SK-N-MC (cell line): ENCODE data around the gene PMP22.

Experiments
- EZH2 ChIP-seq: fragments of 200-600 bp; sonication (generic); IDR thresholded peaks from one replicate; pipeline ENCODE4 v1.6.1; 2017; ENCODE audit warnings: antibody characterized with exemption
- FOXP2 ChIP-seq: optimal IDR thresholded peaks from 2 replicates; pipeline ENCODE3; 2011; ENCODE audit warnings: mild to moderate bottlenecking, moderate library complexity; ENCODE audit not compliant: insufficient read depth; ENCODE audit errors: extremely low read length, control extremely low read depth
- POLR2AphosphoS5 ChIP-seq: IDR thresholded peaks from 2 replicates; pipeline ENCODE4 v1.6.1; 2012; ENCODE audit warnings: mild to moderate bottlenecking, low read depth, low read length, borderline replicate concordance

GRCh38 chr17:15247891-15248529 is 17.1 kb downstream of the PMP22 start:
- TF ChIP-seq POLR2AphosphoS5 (no peak), EZH2 (no peak), FOXP2 (no peak)
